CD14-positive monocyte (primary cell): Measurements from ENCODE around the gene MACROD1. TPM values are rescaled to one million over a fixed set of nuclear protein-coding genes. Genes with fewer than 3 reads are reported as not detected.

Experiments
- DNase-seq, 3 donors: peaks; one replicate each; pipeline ENCODE4 v3.0.0-alpha.2; 2011 to 2022
- H2AFZ ChIP-seq: 2 replicates; pipeline ENCODE4 v1.6.0; 2012; ENCODE audit warnings: mild to moderate bottlenecking, low read depth, low read length, inconsistent platforms; ENCODE audit not compliant: insufficient read depth, poor library complexity, severe bottlenecking
- H3K27ac ChIP-seq, 2 donors: 1 replicate in 1 of 2; 2 replicates in 1 of 2; pipeline ENCODE4 v1.5.1; 2012 to 2013; ENCODE audit warnings: low read length in 2 of 2, control low read depth in 1 of 2, inconsistent platforms in 1 of 2, low read depth in 1 of 2, mild to moderate bottlenecking in 1 of 2
- H3K27me3 ChIP-seq, 2 donors: one replicate each; pipeline versions ENCODE4 v1.6.0 to v1.6.1; 2011 to 2013; ENCODE audit warnings: low read length in 2 of 2; ENCODE audit not compliant: control insufficient read depth in 2 of 2, insufficient read depth in 2 of 2
- H3K36me3 ChIP-seq, 2 donors: replicated peaks in 1 of 2; 1 replicate in 1 of 2; 2 replicates in 1 of 2; pipeline versions ENCODE4 v1.5.1 to v1.6.1; 2012 to 2013; ENCODE audit warnings: low read length in 2 of 2, control low read depth in 1 of 2, inconsistent platforms in 1 of 2, mild to moderate bottlenecking in 1 of 2; ENCODE audit not compliant: insufficient read depth in 2 of 2, control insufficient read depth in 1 of 2
- H3K4me1 ChIP-seq, 2 donors: 1 replicate in 1 of 2; 2 replicates in 1 of 2; pipeline versions ENCODE4 v1.5.1 to v1.6.1; 2012 to 2013; ENCODE audit warnings: low read length in 2 of 2, control low read depth in 1 of 2, inconsistent platforms in 1 of 2, mild to moderate bottlenecking in 1 of 2, moderate library complexity in 1 of 2; ENCODE audit not compliant: insufficient read depth in 2 of 2, control insufficient read depth in 1 of 2
- H3K4me2 ChIP-seq: replicated peaks from 2 replicates; pipeline ENCODE3; 2012; ENCODE audit warnings: low read length, moderate library complexity, mild to moderate bottlenecking; ENCODE audit not compliant: poor library complexity, severe bottlenecking; ENCODE audit errors: extremely low read depth
- H3K4me3 ChIP-seq, 3 experiments: fragments of 200-600 bp in 1 of 3; sonication (generic) in 1 of 3; replicated peaks in 1 of 3; 1 replicate in 2 of 3; 2 replicates in 1 of 3; pipeline ENCODE4 v1.5.1; 2011 to 2013; ENCODE audit warnings: low read length in 3 of 3, mild to moderate bottlenecking in 3 of 3, control low read depth in 2 of 3, low read depth in 2 of 3, inconsistent platforms in 1 of 3, moderate library complexity in 1 of 3
- H3K79me2 ChIP-seq: 2 replicates; pipeline ENCODE4 v1.6.0; 2012; ENCODE audit warnings: mild to moderate bottlenecking, control low read depth, inconsistent platforms, low read length, moderate library complexity; ENCODE audit not compliant: insufficient read depth
- H3K9ac ChIP-seq: 2 replicates; pipeline ENCODE4 v1.6.0; 2017; ENCODE audit warnings: low read length, mild to moderate bottlenecking; ENCODE audit not compliant: insufficient read depth, poor library complexity, severe bottlenecking
- H3K9me3 ChIP-seq, 2 donors: replicated peaks in 1 of 2; 1 replicate in 1 of 2; 2 replicates in 1 of 2; pipeline versions ENCODE4 v1.5.1 to v1.6.1; 2012 to 2013; ENCODE audit warnings: low read length in 2 of 2, control low read depth in 1 of 2; ENCODE audit not compliant: control insufficient read depth in 1 of 2, insufficient read depth in 1 of 2
- H4K20me1 ChIP-seq: 2 replicates; pipeline ENCODE4 v1.6.0; 2012; ENCODE audit warnings: mild to moderate bottlenecking, low read length, control low read depth, moderate library complexity; ENCODE audit not compliant: insufficient read depth
- H3K27ac Mint-ChIP-seq, 7 donors: one replicate each; pipeline ENCODE4 v1.8.0; 2020; ENCODE audit warnings: mild to moderate bottlenecking in 7 of 7, mixed read lengths in 7 of 7, moderate library complexity in 6 of 7, inconsistent platforms in 2 of 7
- H3K27me3 Mint-ChIP-seq, 3 donors: one replicate each; pipeline ENCODE4 v1.8.0; 2021 to 2022; ENCODE audit warnings: low read depth in 3 of 3, mild to moderate bottlenecking in 3 of 3, mixed read lengths in 3 of 3, moderate library complexity in 3 of 3, inconsistent platforms in 1 of 3
- H3K36me3 Mint-ChIP-seq, 2 donors: one replicate each; pipeline ENCODE4 v1.8.0; 2020; ENCODE audit warnings: mixed read lengths in 2 of 2, inconsistent platforms in 1 of 2, mild to moderate bottlenecking in 1 of 2
- H3K4me1 Mint-ChIP-seq: one replicate; pipeline ENCODE4 v1.8.0; 2020; ENCODE audit warnings: mild to moderate bottlenecking, mixed read lengths
- H3K4me3 Mint-ChIP-seq, 2 donors: one replicate each; pipeline ENCODE4 v1.8.0; 2020; ENCODE audit warnings: mild to moderate bottlenecking in 2 of 2, mixed read lengths in 2 of 2, moderate library complexity in 1 of 2
- H3K9me3 Mint-ChIP-seq, 7 donors: one replicate each; pipeline ENCODE4 v1.8.0; 2020 to 2022; ENCODE audit warnings: mixed read lengths in 7 of 7, mild to moderate bottlenecking in 6 of 7, moderate library complexity in 6 of 7, inconsistent platforms in 2 of 7
- WGBS: methylation state at CpG from one replicate; pipeline ENCODE4 v1.1.5; 2013; ENCODE audit warnings: missing lambda C conversion rate; ENCODE audit not compliant: insufficient coverage; 5-methylcytosine and 5-hydroxymethylcytosine counted together
- intact Hi-C, 2 donors: fragments of 100-400 bp; cut with micrococcal nuclease; formaldehyde crosslinking; loops; one replicate each; pipeline versions ENCODE4 v1.15.0 to v1.15.1; 2023
- polyA plus RNA-seq, 3 donors: library from polyadenylated mRNA; depleted of rRNA in 1 of 3; unstranded in 2 of 3; stranded (reverse) in 1 of 3; fragments of 300-500 nt in 2 of 3; fragments of >200 nt in 1 of 3; fragmentation: Illumina TruSeq in 2 of 3; gene quantifications; 1 replicate in 2 of 3; 2 replicates in 1 of 3; pipeline ENCODE4 v1.2.3, GENCODE V29; 2012 to 2021
- TF ChIP-seq, protein P1 (sequence below): fragments of 200-600 bp; IDR thresholded peaks from one replicate; pipeline ENCODE4 v1.8.0; 2022; ENCODE audit warnings: antibody characterized with exemption, mild to moderate bottlenecking

Gene MACROD1
- polyA plus RNA-seq, 3 donors: 1.5 to 2.4 (median 2.2) TPM

DNA sequence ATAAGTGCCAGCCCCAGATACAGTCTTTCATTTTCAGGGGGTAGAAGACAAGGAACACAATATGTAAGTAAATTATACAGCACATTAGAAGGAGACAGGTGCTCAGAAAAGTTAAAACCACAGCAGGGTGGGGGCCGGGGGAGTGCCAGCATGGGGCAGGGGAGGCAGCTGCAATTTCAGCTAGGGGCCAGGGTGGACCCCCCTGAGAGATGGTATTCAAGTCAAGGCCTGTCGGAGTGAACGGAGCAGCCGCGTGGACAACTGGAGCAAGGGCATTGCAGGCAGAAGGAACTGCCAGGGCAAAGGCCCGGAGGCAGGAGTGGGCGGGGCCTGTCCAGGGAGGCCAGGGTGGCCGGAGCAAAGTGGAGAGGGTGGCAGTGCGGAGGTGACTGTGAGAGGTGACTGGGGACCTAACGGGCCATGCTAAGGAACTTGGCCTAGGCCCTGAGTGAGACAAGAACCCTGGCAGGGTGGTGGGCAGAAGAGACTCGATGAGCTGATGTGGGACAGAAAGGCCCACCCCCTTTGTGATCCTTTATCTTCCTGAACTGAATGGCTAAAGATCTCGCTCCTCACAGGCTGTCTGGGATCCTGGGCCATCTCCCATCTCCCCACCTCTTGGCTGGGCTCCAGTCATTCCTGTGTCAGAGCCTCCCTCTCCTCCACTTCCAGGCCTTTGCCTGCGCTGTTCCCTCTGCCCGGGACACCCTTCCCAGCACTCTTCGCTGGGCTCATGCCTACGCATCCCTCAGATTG is 152.6 kb downstream of the MACROD1 start:
- no peaks in the 10 kb centered on the region for H3K36me3 ChIP-seq
- H3K4me2 ChIP-seq: no peak overlapping the region
- no peak for DNase-seq
- TF ChIP-seq, protein P1, sequence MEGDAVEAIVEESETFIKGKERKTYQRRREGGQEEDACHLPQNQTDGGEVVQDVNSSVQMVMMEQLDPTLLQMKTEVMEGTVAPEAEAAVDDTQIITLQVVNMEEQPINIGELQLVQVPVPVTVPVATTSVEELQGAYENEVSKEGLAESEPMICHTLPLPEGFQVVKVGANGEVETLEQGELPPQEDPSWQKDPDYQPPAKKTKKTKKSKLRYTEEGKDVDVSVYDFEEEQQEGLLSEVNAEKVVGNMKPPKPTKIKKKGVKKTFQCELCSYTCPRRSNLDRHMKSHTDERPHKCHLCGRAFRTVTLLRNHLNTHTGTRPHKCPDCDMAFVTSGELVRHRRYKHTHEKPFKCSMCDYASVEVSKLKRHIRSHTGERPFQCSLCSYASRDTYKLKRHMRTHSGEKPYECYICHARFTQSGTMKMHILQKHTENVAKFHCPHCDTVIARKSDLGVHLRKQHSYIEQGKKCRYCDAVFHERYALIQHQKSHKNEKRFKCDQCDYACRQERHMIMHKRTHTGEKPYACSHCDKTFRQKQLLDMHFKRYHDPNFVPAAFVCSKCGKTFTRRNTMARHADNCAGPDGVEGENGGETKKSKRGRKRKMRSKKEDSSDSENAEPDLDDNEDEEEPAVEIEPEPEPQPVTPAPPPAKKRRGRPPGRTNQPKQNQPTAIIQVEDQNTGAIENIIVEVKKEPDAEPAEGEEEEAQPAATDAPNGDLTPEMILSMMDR: no peak
- no peak overlapping the region for H2AFZ ChIP-seq
- H3K9me3 Mint-ChIP-seq: peaks cover 9 to 18% (median 13%) of the 10 kb centered on the region in 7 donors
- no peak overlapping the region for H3K9ac ChIP-seq
- WGBS: 95% methylated on average over 14 of the region's 16 CpGs
- H3K27me3 Mint-ChIP-seq: peaks cover 3 to 13% (median 8%) of the 10 kb centered on the region in 3 donors
- peaks cover 0 to under 1% of the 10 kb centered on the region in 2 donors for H3K4me1 ChIP-seq
- H3K27ac Mint-ChIP-seq: no peak overlapping the region
- H3K4me3 ChIP-seq: no peak overlapping the region
- no peaks in the 10 kb centered on the region for H3K4me1 Mint-ChIP-seq
- no peak overlapping the region for H3K4me3 Mint-ChIP-seq
- intact Hi-C loops: no loop called here
- no peaks in the 10 kb centered on the region for H3K79me2 ChIP-seq
- H3K27ac ChIP-seq: no peak overlapping the region
- no peaks in the 10 kb centered on the region for H4K20me1 ChIP-seq
- no peaks in the 10 kb centered on the region for H3K36me3 Mint-ChIP-seq
- H3K9me3 ChIP-seq: peaks cover 0 to 15% of the 10 kb centered on the region in 2 donors
- peaks cover 0 to 9% of the 10 kb centered on the region in 2 donors for H3K27me3 ChIP-seq

GRCh38 chr11:64011371-64011770 is 154.5 kb downstream of the MACROD1 start:
- H3K4me1 ChIP-seq: peaks cover 17 to 19% of the 10 kb centered on the region in 2 donors
- no peaks in the 10 kb centered on the region for H4K20me1 ChIP-seq
- Mint-ChIP-seq H3K4me1 (peaks cover 17% of the 10 kb centered on the region), H3K4me3 (no peak overlapping the region), H3K9me3 (peaks cover 9 to 18% (median 13%) of the 10 kb centered on the region in 7 donors), H3K36me3 (no peaks in the 10 kb centered on the region), H3K27me3 (peaks cover 17 to 33% (median 18%) of the 10 kb centered on the region in 3 donors), H3K27ac (peak overlapping the region in 1 of 7 donors; percentile 57)
- TF ChIP-seq, protein P1: no peak
- H3K27ac ChIP-seq: no peak overlapping the region
- H3K4me3 ChIP-seq: no peak overlapping the region
- intact Hi-C loops: no loop called here
- H2AFZ ChIP-seq: no peak overlapping the region
- peaks cover 0 to 23% of the 10 kb centered on the region in 2 donors for H3K27me3 ChIP-seq
- no peaks in the 10 kb centered on the region for H3K79me2 ChIP-seq
- H3K9ac ChIP-seq: no peak overlapping the region
- no peak overlapping the region for H3K4me2 ChIP-seq
- H3K36me3 ChIP-seq: no peaks in the 10 kb centered on the region
- DNase-seq: no peak
- WGBS: 96% methylated on average over 7 of the region's 8 CpGs
- H3K9me3 ChIP-seq: peaks cover 0 to 15% of the 10 kb centered on the region in 2 donors
